GM19023 (cell line): ENCODE results near the gene BARX2.
"Not testable (repeated sequence)": the region's sequence is repeated elsewhere in the genome, so short reads cannot be mapped to it uniquely, and the experiment has no call there.

Experiments
- ATAC-seq: cut with Tn5 transposase; IDR thresholded peaks from one replicate; pipeline ENCODE4 v1.9.1; 2021; ENCODE audit warnings: mild to moderate bottlenecking, moderate library complexity; ENCODE audit not compliant: unreplicated experiment

BARX2 gene

GRCh38 chr11:129375751-129376657 is at the start of gene BARX2:
Gene BARX2, plus strand, starts transcription at chr11:129375848. Its CDS starts 188 bp downstream, at chr11:129376036.
- no peak for ATAC-seq

- no peak for ATAC-seq
Measured at GRCh38 chr11:129326921-129327320, 48.7 kb upstream of the BARX2 start.

- not testable (repeated sequence) for ATAC-seq
Measured at GRCh38 chr11:129327708-129328107, 47.9 kb upstream of the BARX2 start.

GRCh38 chr11:129328756-129329155 is 46.9 kb upstream of the BARX2 start:
- no peak for ATAC-seq

- ATAC-seq, result no peak
Measured at GRCh38 chr11:129331217-129331616, 44.4 kb upstream of the BARX2 start.

GRCh38 chr11:129331871-129332274 is 43.8 kb upstream of the BARX2 start:
- peak; percentile 55 for ATAC-seq

- ATAC-seq, result no peak
Measured at GRCh38 chr11:129333873-129334272, 41.8 kb upstream of the BARX2 start.

- ATAC-seq, result not testable (repeated sequence)
Measured at GRCh38 chr11:129344301-129344940, 31.2 kb upstream of the BARX2 start.

GRCh38 chr11:129346916-129347315 is 28.7 kb upstream of the BARX2 start:
- ATAC-seq, result no peak

- ATAC-seq, result no peak
Measured at GRCh38 chr11:129348813-129349212, 26.8 kb upstream of the BARX2 start.

GRCh38 chr11:129352676-129353075 is 23.0 kb upstream of the BARX2 start:
- no peak for ATAC-seq

GRCh38 chr11:129354691-129355090 is 21.0 kb upstream of the BARX2 start:
- no peak for ATAC-seq

- ATAC-seq, result no peak
Measured at GRCh38 chr11:129359748-129360147, 15.9 kb upstream of the BARX2 start.

- peak; percentile 100 for ATAC-seq
Measured at GRCh38 chr11:129364143-129364654, 11.4 kb upstream of the BARX2 start.

- ATAC-seq, result no peak
Measured at GRCh38 chr11:129365816-129366215, 9.8 kb upstream of the BARX2 start.

- ATAC-seq, result no peak
Measured at GRCh38 chr11:129366737-129367597, 8.7 kb upstream of the BARX2 start.

- ATAC-seq, result no peak
Measured at GRCh38 chr11:129368889-129369672, 6.6 kb upstream of the BARX2 start.

- no peak for ATAC-seq
Measured at GRCh38 chr11:129370715-129371114, 4.9 kb upstream of the BARX2 start.

- ATAC-seq, result no peak
Measured at GRCh38 chr11:129372609-129373488, 2.8 kb upstream of the BARX2 start.
